ENCODE measurements around the gene CD300LD.

CD300LD gene

GRCh38 chr17:74544991-74545842, 46.9 kb downstream of the CD300LD start:
- H3K36me3 ChIP-seq (ENCODE audit: insufficient read depth, low read length), result no peaks in the 10 kb centered on the region
- no peaks in the 10 kb centered on the region for H3K27me3 ChIP-seq (ENCODE audit: insufficient read depth, low read length)
- H3K4me1 ChIP-seq (ENCODE audit: control insufficient read depth, insufficient read depth, low read length, unreplicated experiment), result no peaks in the 10 kb centered on the region
- no peak overlapping the region for H3K27ac ChIP-seq (ENCODE audit: low read depth, low read length)
- no peak overlapping the region for H2AFZ ChIP-seq (ENCODE audit: low read length, unreplicated experiment)
- H3K4me3 ChIP-seq (ENCODE audit: low read depth, low read length), result no peak overlapping the region
- no peaks in the 10 kb centered on the region for H3K79me2 ChIP-seq (ENCODE audit: control insufficient read depth, insufficient read depth, low read length, unreplicated experiment)

GRCh38 chr17:74543891-74544760, 48.0 kb downstream of the CD300LD start:
- no peaks in the 10 kb centered on the region for H3K4me1 ChIP-seq (ENCODE audit: control insufficient read depth, insufficient read depth, low read length, unreplicated experiment)
- no peaks in the 10 kb centered on the region for H3K79me2 ChIP-seq (ENCODE audit: control insufficient read depth, insufficient read depth, low read length, unreplicated experiment)
- no peak overlapping the region for H3K4me3 ChIP-seq (ENCODE audit: low read depth, low read length)
- no peak overlapping the region for H3K27ac ChIP-seq (ENCODE audit: low read depth, low read length)
- H3K27me3 ChIP-seq (ENCODE audit: insufficient read depth, low read length), result no peaks in the 10 kb centered on the region
- H3K36me3 ChIP-seq (ENCODE audit: insufficient read depth, low read length), result no peaks in the 10 kb centered on the region
- no peak overlapping the region for H2AFZ ChIP-seq (ENCODE audit: low read length, unreplicated experiment)

GRCh38 chr17:74543406-74543805, 48.7 kb downstream of the CD300LD start:
- Histone ChIP-seq H3K79me2 (ENCODE audit: control insufficient read depth, insufficient read depth, low read length, unreplicated experiment) (no peaks in the 10 kb centered on the region), H3K4me1 (ENCODE audit: control insufficient read depth, insufficient read depth, low read length, unreplicated experiment) (no peaks in the 10 kb centered on the region), H3K4me3 (ENCODE audit: low read depth, low read length) (no peak overlapping the region), H3K27ac (ENCODE audit: low read depth, low read length) (no peak overlapping the region), H3K27me3 (ENCODE audit: insufficient read depth, low read length) (0 out of 2 replicates have a peak, but pooled peaks cover 2% of the 10 kb centered on the region), H2AFZ (ENCODE audit: low read length, unreplicated experiment) (no peak overlapping the region), H3K36me3 (ENCODE audit: insufficient read depth, low read length) (no peaks in the 10 kb centered on the region)

- Histone ChIP-seq H3K4me3 (ENCODE audit: low read depth, low read length) (no peak overlapping the region), H3K4me1 (ENCODE audit: control insufficient read depth, insufficient read depth, low read length, unreplicated experiment) (no peaks in the 10 kb centered on the region), H3K27ac (ENCODE audit: low read depth, low read length) (no peak overlapping the region), H3K79me2 (ENCODE audit: control insufficient read depth, insufficient read depth, low read length, unreplicated experiment) (no peaks in the 10 kb centered on the region), H3K36me3 (ENCODE audit: insufficient read depth, low read length) (no peaks in the 10 kb centered on the region), H2AFZ (ENCODE audit: low read length, unreplicated experiment) (no peak overlapping the region), H3K27me3 (ENCODE audit: insufficient read depth, low read length) (0 out of 2 replicates have a peak, but pooled peaks cover 7% of the 10 kb centered on the region)
Measured at GRCh38 chr17:74542727-74543383, 49.2 kb downstream of the CD300LD start.

GRCh38 chr17:74542166-74542565, 49.9 kb downstream of the CD300LD start:
- no peak overlapping the region for H2AFZ ChIP-seq (ENCODE audit: low read length, unreplicated experiment)
- H3K79me2 ChIP-seq (ENCODE audit: control insufficient read depth, insufficient read depth, low read length, unreplicated experiment), result no peaks in the 10 kb centered on the region
- no peaks in the 10 kb centered on the region for H3K36me3 ChIP-seq (ENCODE audit: insufficient read depth, low read length)
- no peaks in the 10 kb centered on the region for H3K4me1 ChIP-seq (ENCODE audit: control insufficient read depth, insufficient read depth, low read length, unreplicated experiment)
- peaks cover 10% of the 10 kb centered on the region; the same call in 1 of the 2 replicates for H3K27me3 ChIP-seq (ENCODE audit: insufficient read depth, low read length)
- no peak overlapping the region for H3K4me3 ChIP-seq (ENCODE audit: low read depth, low read length)
- H3K27ac ChIP-seq (ENCODE audit: low read depth, low read length), result no peak overlapping the region

GRCh38 chr17:74541176-74542111, 50.6 kb downstream of the CD300LD start:
- no peak overlapping the region for H3K27ac ChIP-seq (ENCODE audit: low read depth, low read length)
- H3K36me3 ChIP-seq (ENCODE audit: insufficient read depth, low read length), result no peaks in the 10 kb centered on the region
- no peak overlapping the region for H3K4me3 ChIP-seq (ENCODE audit: low read depth, low read length)
- no peaks in the 10 kb centered on the region for H3K4me1 ChIP-seq (ENCODE audit: control insufficient read depth, insufficient read depth, low read length, unreplicated experiment)
- no peak overlapping the region for H2AFZ ChIP-seq (ENCODE audit: low read length, unreplicated experiment)
- peaks cover 17% of the 10 kb centered on the region for H3K27me3 ChIP-seq (ENCODE audit: insufficient read depth, low read length)
- H3K79me2 ChIP-seq (ENCODE audit: control insufficient read depth, insufficient read depth, low read length, unreplicated experiment), result no peaks in the 10 kb centered on the region

- Histone ChIP-seq H3K4me1 (ENCODE audit: control insufficient read depth, insufficient read depth, low read length, unreplicated experiment) (no peaks in the 10 kb centered on the region), H2AFZ (ENCODE audit: low read length, unreplicated experiment) (no peak overlapping the region), H3K27ac (ENCODE audit: low read depth, low read length) (no peak overlapping the region), H3K4me3 (ENCODE audit: low read depth, low read length) (no peak overlapping the region), H3K36me3 (ENCODE audit: insufficient read depth, low read length) (no peaks in the 10 kb centered on the region), H3K79me2 (ENCODE audit: control insufficient read depth, insufficient read depth, low read length, unreplicated experiment) (no peaks in the 10 kb centered on the region), H3K27me3 (ENCODE audit: insufficient read depth, low read length) (peaks cover 18% of the 10 kb centered on the region)
Measured at GRCh38 chr17:74539281-74539820, 52.7 kb downstream of the CD300LD start.

- Histone ChIP-seq H2AFZ (ENCODE audit: low read length, unreplicated experiment) (no peak overlapping the region), H3K36me3 (ENCODE audit: insufficient read depth, low read length) (no peaks in the 10 kb centered on the region), H3K4me3 (ENCODE audit: low read depth, low read length) (no peak overlapping the region), H3K79me2 (ENCODE audit: control insufficient read depth, insufficient read depth, low read length, unreplicated experiment) (no peaks in the 10 kb centered on the region), H3K27ac (ENCODE audit: low read depth, low read length) (no peak overlapping the region), H3K4me1 (ENCODE audit: control insufficient read depth, insufficient read depth, low read length, unreplicated experiment) (no peaks in the 10 kb centered on the region), H3K27me3 (ENCODE audit: insufficient read depth, low read length) (peaks cover 22% of the 10 kb centered on the region)
Measured at GRCh38 chr17:74536890-74537289, 55.2 kb downstream of the CD300LD start.

GRCh38 chr17:74532115-74532514, 60.0 kb downstream of the CD300LD start:
- Histone ChIP-seq H3K4me1 (ENCODE audit: control insufficient read depth, insufficient read depth, low read length, unreplicated experiment) (no peaks in the 10 kb centered on the region), H3K4me3 (ENCODE audit: low read depth, low read length) (no peak overlapping the region), H3K27ac (ENCODE audit: low read depth, low read length) (no peak overlapping the region), H3K36me3 (ENCODE audit: insufficient read depth, low read length) (no peaks in the 10 kb centered on the region), H3K79me2 (ENCODE audit: control insufficient read depth, insufficient read depth, low read length, unreplicated experiment) (no peaks in the 10 kb centered on the region), H3K27me3 (ENCODE audit: insufficient read depth, low read length) (peaks cover 16% of the 10 kb centered on the region), H2AFZ (ENCODE audit: low read length, unreplicated experiment) (no peak overlapping the region)
